22Rv1 (cell line): ENCODE measurements around the gene ESRRA.
A peak's percentile ranks its signal among the peaks of the same experiment; 100 is the strongest.

ENCODE experiments used
- H3K27ac ChIP-seq: fragments of 450-650 bp; 2 replicates; pipeline ENCODE4 v1.5.1; 2017
- CTCF ChIP-seq: fragments of 450-650 bp; IDR thresholded peaks from 2 replicates; pipeline ENCODE4 v1.5.1; 2017; ENCODE audit warnings: mild to moderate bottlenecking
- ZFX ChIP-seq: fragments of 450-650 bp; IDR thresholded peaks from 2 replicates; pipeline ENCODE4 v1.6.1; 2017; ENCODE audit warnings: antibody characterized with exemption, borderline replicate concordance

ESRRA gene

GRCh38 chr11:64262271-64263002 is 42.9 kb upstream of the ESRRA start:
- no peak overlapping the region for H3K27ac ChIP-seq
- TF ChIP-seq CTCF (no peak), ZFX (no peak)

GRCh38 chr11:64263021-64263946 is 42.0 kb upstream of the ESRRA start:
- H3K27ac ChIP-seq, result no peak overlapping the region
- TF ChIP-seq ZFX, result no peak
- no peak for TF ChIP-seq CTCF

GRCh38 chr11:64263947-64264317 is 41.4 kb upstream of the ESRRA start:
- TF ChIP-seq CTCF (no peak), ZFX (no peak)
- no peak overlapping the region for H3K27ac ChIP-seq

GRCh38 chr11:64264371-64264852 is 40.9 kb upstream of the ESRRA start:
- no peak overlapping the region for H3K27ac ChIP-seq
- TF ChIP-seq ZFX (no peak), CTCF (no peak)

GRCh38 chr11:64265176-64266160 is 39.9 kb upstream of the ESRRA start:
- H3K27ac ChIP-seq, result no peak overlapping the region
- TF ChIP-seq CTCF (no peak), ZFX (no peak)

- H3K27ac ChIP-seq, result peak overlapping the region; percentile 99
- TF ChIP-seq CTCF, result no peak
- no peak for TF ChIP-seq ZFX
Measured at GRCh38 chr11:64266339-64266738, 39.0 kb upstream of the ESRRA start.
